Right lung (tissue), 10 donors: Measurements from ENCODE around the gene CHST13. TPM values are rescaled to one million over a fixed set of nuclear protein-coding genes. Genes with fewer than 3 reads are reported as not detected.

Experiments
- DNase-seq, 2 donors: peaks; one replicate each; pipeline ENCODE4 v3.0.0-alpha.2; 2013
- long read RNA-seq, 8 donors: transcript quantifications; one replicate each; lab custom pipeline, GENCODE V29; 2026
- polyA plus RNA-seq, 5 donors: library from polyadenylated mRNA; unstranded; fragments of 120-200 nt; gene quantifications; one replicate each; pipeline versions ENCODE4 v1.2.1 to v1.2.3, GENCODE V29; 2013; ENCODE audit warnings: inconsistent platforms in 1 of 5, low replicate concordance in 1 of 5; ENCODE audit not compliant: insufficient read length in 5 of 5, insufficient read depth in 1 of 5

CHST13 gene
- polyA plus RNA-seq: under 1 TPM in 4 of 5 donors, not detected in 1; 0.21 to 0.37 (median 0.29) TPM
- long read RNA-seq, donor 1: 0 reads
- long read RNA-seq, donor 2: 0 reads
- long read RNA-seq, donor 3: 0 reads
- long read RNA-seq, donor 4, partial matches to known transcripts: 0 of 1 reads
- long read RNA-seq, donor 4, other reads (novel, unspliced or antisense): 0 of 1 reads
- long read RNA-seq, donor 5: 0 reads
- long read RNA-seq, donor 6, partial matches to known transcripts: 0 of 1 reads
- long read RNA-seq, donor 6, other reads (novel, unspliced or antisense): 0 of 1 reads
- long read RNA-seq, donor 7: 0 reads
- long read RNA-seq, donor 8: 0 reads

GRCh38 chr3:126523745-126524428 is at the start of gene CHST13:
Gene CHST13, plus strand, starts transcription at chr3:126524155. Its CDS starts 178 bp downstream, at chr3:126524333.
- peak in 1 of 2 donors; percentile 19 for DNase-seq

GRCh38 chr3:126474498-126475412 is 49.2 kb upstream of the CHST13 start:
- peak; percentile 23 to 42 for DNase-seq

- DNase-seq: peak; percentile 95
These were observed 48.4 kb upstream of the CHST13 start, which contains the start of gene ZXDC for GRCh38 chr3:126475413-126476114. Gene ZXDC, minus strand, starts transcription at chr3:126475891. Its CDS starts 26 bp downstream, at chr3:126475865.

- peak; percentile 52 to 64 for DNase-seq
These were observed 47.5 kb upstream of the CHST13 start for GRCh38 chr3:126476166-126477060.

- no peak for DNase-seq
These were observed 46.9 kb upstream of the CHST13 start for GRCh38 chr3:126477061-126477380.

GRCh38 chr3:126478581-126479310 is 45.2 kb upstream of the CHST13 start:
- DNase-seq: no peak

- no peak for DNase-seq
These were observed 44.3 kb upstream of the CHST13 start for GRCh38 chr3:126479642-126480041.

GRCh38 chr3:126480206-126480605 is 43.7 kb upstream of the CHST13 start:
- DNase-seq: no peak

GRCh38 chr3:126480861-126481260 is 43.1 kb upstream of the CHST13 start:
- DNase-seq: no peak

- DNase-seq: no peak
These were observed 42.0 kb upstream of the CHST13 start for GRCh38 chr3:126481808-126482502.

GRCh38 chr3:126482503-126483255 is 41.3 kb upstream of the CHST13 start:
- no peak for DNase-seq

GRCh38 chr3:126483321-126483761 is 40.6 kb upstream of the CHST13 start:
- no peak for DNase-seq

GRCh38 chr3:126484148-126484547 is 39.8 kb upstream of the CHST13 start:
- DNase-seq: no peak

GRCh38 chr3:126484662-126485061 is 39.3 kb upstream of the CHST13 start:
- DNase-seq: no peak

GRCh38 chr3:126485176-126485897 is 38.6 kb upstream of the CHST13 start:
- no peak for DNase-seq

- no peak for DNase-seq
These were observed 38.0 kb upstream of the CHST13 start for GRCh38 chr3:126485956-126486355.

GRCh38 chr3:126486360-126486847 is 37.6 kb upstream of the CHST13 start:
- DNase-seq: no peak
